K562 (cell line): Measurements from ENCODE around the gene EOMES.
A peak's percentile ranks its signal among the peaks of the same experiment; 100 is the strongest.

Experiments
- BCL6 ChIP-seq: fragments of 250-450 bp; sonication (Bioruptor Pico); IDR thresholded peaks from 2 replicates; pipeline ENCODE4 v1.4.0; 2020
- CREB3L1 ChIP-seq: fragments of 450-650 bp; IDR thresholded peaks from 2 replicates; pipeline ENCODE4 v1.6.1; 2014; ENCODE audit warnings: low read depth, mild to moderate bottlenecking, moderate library complexity, borderline replicate concordance
- CTCF ChIP-seq, 3 experiments: IDR thresholded peaks in 2 of 3; conservative IDR thresholded peaks in 1 of 3; 2 replicates each; pipeline ENCODE4 v1.5.1; 2011 to 2012; ENCODE audit warnings: low read length in 3 of 3, mild to moderate bottlenecking in 3 of 3, control low read depth in 2 of 3, improper control_type of control experiment in 1 of 3, inconsistent platforms in 1 of 3, low read depth in 1 of 3, mixed read lengths in 1 of 3, moderate library complexity in 1 of 3; ENCODE audit not compliant: insufficient read depth in 2 of 3
- ELK1 ChIP-seq: sonication (generic); formaldehyde crosslinking; IDR thresholded peaks from 2 replicates; pipeline ENCODE4 v1.8.1; 2022; ENCODE audit warnings: missing genetic modification reagents
- KLF10 ChIP-seq: fragments of 250-450 bp; sonication (Bioruptor Pico); IDR thresholded peaks from 2 replicates; pipeline ENCODE4 v1.6.1; 2021; ENCODE audit warnings: matching md5 sums
- POLR2A ChIP-seq: fragments of 450-650 bp; conservative IDR thresholded peaks from 2 replicates; pipeline ENCODE4 v1.6.1; 2016
- PRPF4 ChIP-seq: fragments of 200-400 bp; formaldehyde crosslinking; IDR thresholded peaks from one replicate; pipeline ENCODE4 v1.6.1; 2017; ENCODE audit warnings: low read length, low read depth, mild to moderate bottlenecking; ENCODE audit not compliant: insufficient read depth, poor library complexity, severe bottlenecking
- SRSF1 ChIP-seq: fragments of 200-400 bp; formaldehyde crosslinking; IDR thresholded peaks from 2 replicates; pipeline ENCODE4 v1.6.1; 2017; ENCODE audit warnings: mild to moderate bottlenecking, low read depth, low read length, moderate library complexity
- ZBTB34 ChIP-seq: fragments of 250-450 bp; sonication (Bioruptor Pico); IDR thresholded peaks from 2 replicates; pipeline ENCODE4 v1.8.0; 2021; ENCODE audit warnings: mild to moderate bottlenecking, moderate library complexity
- ZNF143 ChIP-seq: sonication (generic); formaldehyde crosslinking; IDR thresholded peaks from 2 replicates; pipeline ENCODE4 v1.9.0; 2022; ENCODE audit warnings: mild to moderate bottlenecking, missing genetic modification reagents

GRCh38 chr3:27728195-27729087 lies 6.3 kb upstream of the EOMES start:
- TF ChIP-seq ZBTB34 (CRISPR knock-in tag) (no peak), POLR2A (no peak), SRSF1 (no peak), CTCF (IDR thresholded peaks at IDR 0.05 in 2 of 3, conservative IDR thresholded peaks at IDR 0.05 in 1 of 3; ENCODE audit: insufficient read depth in 2 of 3, low read depth in 1 of 3, low read length in 3 of 3) (peak in 2 of 3 experiments; percentile 22 to 63; a peak in 3 of 6 replicates), KLF10 (CRISPR knock-in tag) (no peak), ELK1 (CRISPR knock-in tag) (no peak), CREB3L1 (no peak), BCL6 (no peak), ZNF143 (no peak), PRPF4 (no peak)
